GM19328 (cell line): ENCODE results near the gene SLC25A28.

ENCODE experiments used
- ATAC-seq: cut with Tn5 transposase; IDR thresholded peaks from one replicate; pipeline ENCODE4 v1.9.1; 2021; ENCODE audit warnings: mild to moderate bottlenecking, moderate library complexity; ENCODE audit not compliant: unreplicated experiment

Gene SLC25A28, protein sequence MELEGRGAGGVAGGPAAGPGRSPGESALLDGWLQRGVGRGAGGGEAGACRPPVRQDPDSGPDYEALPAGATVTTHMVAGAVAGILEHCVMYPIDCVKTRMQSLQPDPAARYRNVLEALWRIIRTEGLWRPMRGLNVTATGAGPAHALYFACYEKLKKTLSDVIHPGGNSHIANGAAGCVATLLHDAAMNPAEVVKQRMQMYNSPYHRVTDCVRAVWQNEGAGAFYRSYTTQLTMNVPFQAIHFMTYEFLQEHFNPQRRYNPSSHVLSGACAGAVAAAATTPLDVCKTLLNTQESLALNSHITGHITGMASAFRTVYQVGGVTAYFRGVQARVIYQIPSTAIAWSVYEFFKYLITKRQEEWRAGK

DNA sequence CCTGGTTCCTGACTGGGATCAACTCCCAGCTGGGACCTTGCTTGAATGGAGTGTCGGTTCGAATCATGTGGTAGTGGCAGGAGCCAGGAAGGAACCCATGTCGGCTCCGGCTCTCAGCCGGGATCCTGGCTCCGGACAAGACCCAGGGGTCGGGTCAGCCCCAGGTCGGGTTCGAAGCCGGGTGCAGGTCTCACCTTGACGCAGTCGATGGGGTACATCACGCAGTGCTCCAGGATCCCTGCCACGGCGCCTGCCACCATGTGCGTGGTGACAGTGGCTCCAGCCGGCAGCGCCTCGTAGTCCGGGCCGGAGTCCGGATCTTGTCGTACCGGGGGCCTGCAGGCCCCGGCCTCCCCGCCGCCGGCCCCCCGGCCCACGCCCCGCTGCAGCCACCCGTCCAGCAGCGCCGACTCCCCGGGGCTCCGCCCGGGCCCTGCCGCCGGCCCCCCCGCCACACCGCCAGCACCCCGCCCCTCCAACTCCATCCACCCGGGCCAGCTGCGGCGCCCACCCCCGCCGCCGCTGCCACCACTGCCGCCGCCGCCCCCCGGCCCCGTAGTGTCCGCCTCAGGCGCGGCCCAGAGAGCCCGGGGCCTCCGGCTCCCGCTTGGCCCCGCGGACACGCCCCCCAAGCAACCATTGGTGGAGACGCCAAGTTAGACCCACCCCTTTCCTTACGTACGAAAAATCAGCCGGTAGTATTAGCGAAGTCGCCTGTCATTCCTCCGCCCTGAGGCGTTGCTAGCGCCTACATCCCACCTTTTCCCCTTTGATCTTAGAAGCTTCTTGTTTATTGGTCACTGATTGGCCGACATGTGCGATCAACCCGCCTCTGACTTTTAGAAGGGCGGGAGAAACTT, at the start of gene SLC25A28:
Gene SLC25A28 (minus strand): TSS at position 589 of the 860 bp plus-strand sequence. CDS start 104 bp downstream, at position 485.
- ATAC-seq = peak; percentile 81

DNA sequence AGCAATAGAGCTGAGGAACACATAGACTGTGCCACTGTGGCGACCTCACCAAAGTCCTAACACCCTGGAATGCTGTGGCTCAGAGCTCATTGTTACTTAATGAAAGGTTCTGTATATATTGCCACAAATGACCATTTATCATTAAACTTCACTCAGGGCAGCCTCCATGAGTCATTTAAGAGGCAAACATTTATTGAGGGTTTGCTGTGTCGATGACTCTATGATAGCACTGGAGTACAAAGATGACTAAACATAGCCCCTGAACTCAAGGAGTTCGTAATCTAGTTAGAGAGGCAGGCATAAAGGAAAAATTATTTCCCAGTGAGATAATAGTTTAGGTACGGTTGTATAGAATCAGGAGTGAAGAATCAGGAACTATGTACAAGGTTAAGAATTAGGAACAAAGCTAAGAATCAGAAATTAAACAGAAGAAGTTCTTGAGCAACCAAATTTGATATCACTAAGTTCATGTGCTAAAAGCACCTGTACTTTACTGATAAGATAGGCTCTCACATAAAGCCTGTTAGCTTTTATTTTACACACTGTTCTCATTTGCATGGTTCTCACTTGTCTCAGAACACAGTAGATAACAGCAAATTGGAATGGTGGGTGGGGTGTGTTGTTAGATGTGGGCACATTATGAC, 47.0 kb upstream of the SLC25A28 start:
- no peak for ATAC-seq

DNA sequence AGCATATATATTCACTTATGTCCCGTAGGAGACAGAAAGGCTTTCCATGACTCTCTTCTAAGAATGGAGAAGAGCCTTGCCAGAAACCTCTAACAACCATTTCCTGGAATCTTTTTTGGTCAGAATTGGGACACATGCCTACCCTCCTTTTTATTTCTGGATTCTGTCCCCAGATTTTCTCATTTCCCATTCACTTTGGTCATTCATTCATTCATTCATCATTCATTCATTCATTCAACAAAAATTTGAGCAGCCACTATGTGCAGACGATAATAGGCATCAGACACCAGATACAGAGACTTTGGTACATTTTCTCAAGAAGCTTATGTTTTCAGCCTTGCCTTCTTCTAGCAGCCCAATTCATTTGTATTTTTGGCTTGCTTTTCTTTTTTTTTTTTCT, 45.1 kb upstream of the SLC25A28 start:
- ATAC-seq = no peak

DNA sequence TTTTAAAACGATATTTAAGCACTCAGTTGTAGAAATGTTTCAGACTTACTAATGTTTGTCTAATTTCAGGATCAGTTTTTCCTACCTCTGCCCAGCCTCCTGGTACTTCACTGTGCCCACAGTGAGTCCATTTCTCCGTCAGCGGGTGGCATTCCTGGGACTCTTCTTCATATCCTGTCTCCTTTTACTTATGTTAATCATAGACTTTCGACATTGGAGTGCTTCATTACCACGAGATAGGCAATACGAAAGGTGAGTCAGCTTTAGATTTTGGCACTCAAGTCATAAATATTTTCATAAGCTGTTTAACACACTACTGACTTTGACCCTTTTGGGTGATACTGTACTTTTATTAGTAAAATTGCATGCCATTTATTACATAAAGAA, 41.1 kb upstream of the SLC25A28 start:
- no peak for ATAC-seq

DNA sequence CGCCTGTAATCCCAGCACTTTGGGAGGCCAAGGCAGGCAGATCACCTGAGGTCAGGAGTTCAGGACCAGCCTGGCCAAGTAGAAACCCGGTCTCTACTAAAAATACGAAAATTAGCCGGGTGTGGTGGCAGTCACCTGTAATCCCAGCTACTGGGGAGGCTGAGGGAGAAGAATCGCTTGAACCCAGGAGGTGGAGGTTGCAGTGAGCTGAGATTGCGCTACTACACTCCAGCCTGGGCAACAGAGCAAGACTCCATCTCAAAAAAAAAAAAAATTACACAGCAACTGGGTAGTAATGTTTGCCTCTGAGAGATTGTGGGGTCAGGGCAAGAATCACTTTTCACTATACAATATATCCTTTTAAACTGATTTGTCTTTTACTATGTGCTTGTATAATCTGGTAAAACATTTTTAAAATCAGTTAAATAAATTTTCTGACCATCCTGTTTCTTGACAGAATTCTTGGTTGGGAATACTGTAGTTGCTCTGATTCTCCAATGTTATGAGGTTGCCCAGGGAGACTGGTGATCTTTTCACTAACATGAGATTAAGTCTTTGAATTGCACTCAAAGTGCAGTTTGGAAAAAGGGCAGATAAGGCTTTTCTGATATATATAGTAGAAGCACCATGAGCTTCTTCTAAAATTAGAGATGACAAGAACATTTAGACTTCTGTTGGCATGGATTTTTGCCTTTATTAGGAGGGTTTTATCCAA, 40.6 kb upstream of the SLC25A28 start:
- ATAC-seq = no peak

DNA sequence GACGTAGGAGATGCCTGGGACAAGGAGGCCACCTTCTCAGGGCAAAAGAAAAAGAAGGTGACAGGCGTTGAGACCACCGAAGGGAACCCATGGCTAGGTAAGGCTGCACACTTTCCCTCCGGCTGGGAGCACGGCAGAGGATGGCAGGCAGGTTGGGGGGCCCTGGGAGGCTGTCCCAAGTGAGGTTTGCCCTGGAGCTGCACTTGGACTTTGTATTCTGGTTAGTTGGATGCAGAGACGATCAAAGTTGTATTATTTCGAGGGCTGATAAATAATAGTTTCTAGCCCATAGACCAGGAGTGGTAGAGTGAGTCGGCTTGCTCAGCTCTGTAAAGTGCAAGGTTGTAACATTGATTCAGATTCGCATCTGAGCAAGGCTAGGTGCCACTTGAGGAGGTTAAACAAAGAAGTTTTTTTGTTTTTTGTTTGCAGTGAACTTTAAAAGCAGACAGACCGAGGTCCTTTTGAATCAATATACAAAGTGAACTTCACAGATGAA, 39.7 kb upstream of the SLC25A28 start:
- no peak for ATAC-seq

DNA sequence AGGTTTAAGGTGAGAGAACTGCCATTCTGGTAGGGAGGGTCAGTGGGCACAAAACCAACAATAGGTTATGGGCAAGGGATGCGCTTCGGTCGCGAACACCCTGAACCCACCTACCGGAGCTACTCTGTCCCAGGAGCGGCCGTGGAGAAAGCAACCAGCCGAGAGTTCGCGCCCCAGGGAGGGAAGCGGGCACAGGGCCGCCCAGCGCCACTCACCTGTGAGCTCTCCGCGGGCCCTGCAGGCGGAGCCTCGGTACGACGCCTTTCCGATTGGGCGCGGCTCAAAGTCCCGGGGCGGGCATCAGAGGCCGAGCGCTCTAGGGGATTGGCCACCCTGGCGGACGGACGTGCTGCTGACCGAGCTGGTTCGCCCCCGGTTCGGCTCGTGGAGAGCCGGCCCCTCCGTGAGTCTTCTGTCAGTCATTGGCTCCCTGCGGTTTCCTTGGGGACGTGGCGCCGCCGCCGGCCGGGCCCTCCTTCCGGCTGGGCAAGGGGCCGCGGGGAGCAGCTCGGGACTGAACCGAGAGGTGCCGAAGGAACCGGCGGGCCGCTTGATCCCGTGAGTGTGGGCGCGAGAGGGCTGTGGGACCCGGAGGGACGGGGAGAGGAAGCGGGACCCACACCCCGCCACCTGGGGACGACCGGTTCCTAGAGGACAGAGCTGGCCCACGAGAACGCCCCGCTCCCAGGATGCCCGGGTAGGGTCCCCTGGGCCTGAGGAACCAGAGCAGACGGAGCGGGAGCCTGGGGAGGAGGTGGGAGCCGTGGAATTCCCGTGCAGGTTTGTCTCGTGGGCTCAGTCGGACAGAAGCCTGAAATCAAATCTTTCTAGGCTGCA, 39.0 kb upstream of the SLC25A28 start, which contains the start of gene ENTPD7:
Gene ENTPD7 (plus strand): TSS at position 479 of the 837 bp plus-strand sequence. CDS start 448 bp downstream, outside the sequence.
- peak; percentile 100 for ATAC-seq

DNA sequence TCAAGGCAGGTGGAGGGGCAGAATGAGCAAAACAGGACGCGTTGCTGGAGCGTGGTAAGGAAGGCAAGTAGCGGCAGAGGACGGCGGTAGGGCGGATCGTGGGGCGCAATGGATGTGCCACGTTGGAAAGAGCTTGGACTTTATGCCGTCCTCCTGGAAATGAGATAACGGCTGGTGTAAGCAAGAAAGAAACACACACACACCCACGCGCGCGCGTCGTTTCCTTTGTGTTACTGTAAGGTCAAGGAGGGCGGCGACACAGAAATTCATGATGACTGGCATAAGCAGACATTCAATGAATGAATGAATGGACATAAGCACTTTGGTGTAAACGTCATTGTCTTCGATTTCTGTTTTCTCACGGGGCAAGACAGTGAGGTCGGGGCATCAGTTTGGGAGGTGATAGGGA, 38.4 kb upstream of the SLC25A28 start:
- no peak for ATAC-seq

DNA sequence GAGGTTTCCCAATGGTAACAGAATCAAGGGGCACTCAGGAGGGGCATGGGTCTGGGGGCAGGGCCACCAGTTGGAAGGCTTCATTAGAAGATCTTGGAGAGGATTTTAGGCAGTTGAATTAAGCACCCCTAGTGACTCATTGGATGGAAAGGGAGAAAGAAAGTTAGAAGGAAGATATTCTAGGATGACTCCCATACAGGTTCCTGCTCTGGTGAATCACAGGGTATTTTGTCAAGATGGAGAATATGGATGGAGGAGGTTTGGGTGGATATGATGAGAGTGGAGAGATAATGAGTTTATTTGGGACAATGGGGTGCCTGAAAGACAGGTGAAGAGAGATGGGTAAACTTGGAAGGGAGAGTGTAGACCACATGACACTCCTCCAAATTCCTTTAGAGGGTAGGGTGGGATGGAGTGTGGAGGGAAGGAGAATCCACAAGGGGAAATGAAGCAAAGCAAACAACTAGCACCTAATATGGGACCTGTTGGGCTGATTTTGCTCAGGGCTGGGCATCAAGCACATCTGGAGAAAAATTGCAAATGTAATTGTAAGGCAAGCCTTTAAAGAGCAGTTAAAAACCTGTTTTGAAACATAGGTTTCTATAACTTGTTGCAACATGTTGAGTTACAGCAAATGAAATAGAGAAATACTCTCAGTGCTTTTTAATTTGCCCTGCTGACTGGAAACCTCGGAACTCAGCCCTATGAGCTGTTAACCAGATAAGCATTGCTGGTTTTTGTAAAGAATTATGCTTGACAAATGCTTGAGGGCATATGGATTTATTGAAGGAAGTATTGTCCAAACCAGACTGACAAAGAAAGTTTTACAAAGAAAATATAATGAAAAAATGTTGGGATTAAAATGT, 36.2 kb upstream of the SLC25A28 start:
- no peak for ATAC-seq

DNA sequence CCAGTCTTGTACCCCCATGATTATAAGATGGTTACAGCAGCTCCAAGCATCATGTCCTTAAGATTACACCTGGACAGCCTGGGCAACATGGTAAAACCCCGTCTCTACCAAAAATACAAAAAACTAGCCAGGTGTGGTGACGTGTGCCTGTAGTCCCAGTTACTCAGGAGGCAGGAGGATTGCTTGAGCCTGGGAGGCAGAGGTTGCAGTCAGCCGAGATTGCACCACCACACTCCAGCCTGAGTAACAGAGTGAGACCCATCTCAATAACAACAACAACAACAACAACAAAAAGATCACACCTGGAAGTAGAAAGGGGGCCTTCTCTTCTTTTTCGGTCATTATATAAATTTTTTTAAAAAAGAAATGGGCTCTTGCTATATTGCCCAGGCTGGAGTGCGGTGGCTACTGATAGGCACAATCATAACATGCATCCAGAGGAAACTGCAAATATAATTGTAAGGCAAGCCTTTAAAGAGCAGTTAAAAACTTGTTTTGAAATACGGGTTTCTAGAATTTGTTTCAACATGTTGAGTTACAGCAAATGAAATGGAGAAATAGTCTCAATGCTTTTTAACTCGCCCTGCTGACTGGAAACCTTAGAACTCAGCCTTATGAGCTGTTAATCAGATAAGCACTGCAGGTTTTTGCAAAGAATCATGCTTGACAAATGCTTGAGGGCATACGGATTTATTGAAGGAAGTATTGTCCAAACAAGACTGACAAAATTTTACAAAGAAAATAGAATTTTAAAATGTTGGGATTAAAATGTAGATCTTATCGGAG, 34.3 kb upstream of the SLC25A28 start:
- no peak for ATAC-seq

DNA sequence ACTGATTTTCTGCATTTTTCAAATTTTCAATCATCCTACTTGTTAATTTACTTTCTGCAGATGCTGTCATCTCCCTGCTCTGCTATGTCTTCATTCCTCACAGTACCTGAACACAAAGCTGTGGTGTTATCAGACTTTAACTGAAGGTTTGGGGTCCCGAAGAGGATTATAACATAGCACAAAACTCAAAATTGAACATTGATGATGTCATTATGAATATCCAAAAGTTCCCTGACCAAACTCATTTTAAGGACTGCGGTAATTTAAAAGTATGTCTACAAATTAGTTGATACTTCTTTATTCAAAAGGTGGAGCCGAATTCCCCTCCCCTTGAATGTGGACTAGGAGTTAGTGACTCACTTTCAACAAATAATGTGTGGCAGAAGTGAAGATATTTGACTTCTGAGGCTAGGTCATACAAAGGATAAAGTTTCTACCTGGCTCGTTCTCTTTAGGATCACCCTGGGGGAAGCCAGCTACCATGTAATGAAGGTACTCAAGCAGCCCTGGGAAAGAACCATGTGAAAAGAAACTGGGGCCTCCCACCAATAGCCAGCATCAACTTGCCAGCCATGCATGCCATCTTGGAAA, 32.7 kb upstream of the SLC25A28 start:
- no peak for ATAC-seq

DNA sequence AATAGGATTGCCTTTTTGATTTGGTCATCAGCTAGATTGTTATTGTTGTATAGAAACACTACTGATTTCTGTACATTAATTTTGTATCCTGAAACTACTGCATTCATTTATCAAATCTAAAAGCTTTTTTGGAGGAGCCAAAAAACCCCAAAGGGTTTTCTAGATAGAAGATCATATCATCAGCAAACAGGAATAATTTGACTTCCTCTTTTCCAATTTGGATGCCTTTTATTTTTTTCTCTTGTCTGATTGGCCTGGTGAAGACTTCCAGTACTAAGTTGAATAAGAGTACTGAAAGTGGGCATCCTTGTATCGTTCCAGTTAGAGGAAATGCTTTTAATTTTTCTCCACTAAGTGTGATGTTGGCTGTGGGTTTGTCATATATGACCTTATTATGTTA, 28.5 kb upstream of the SLC25A28 start:
- ATAC-seq = no peak

DNA sequence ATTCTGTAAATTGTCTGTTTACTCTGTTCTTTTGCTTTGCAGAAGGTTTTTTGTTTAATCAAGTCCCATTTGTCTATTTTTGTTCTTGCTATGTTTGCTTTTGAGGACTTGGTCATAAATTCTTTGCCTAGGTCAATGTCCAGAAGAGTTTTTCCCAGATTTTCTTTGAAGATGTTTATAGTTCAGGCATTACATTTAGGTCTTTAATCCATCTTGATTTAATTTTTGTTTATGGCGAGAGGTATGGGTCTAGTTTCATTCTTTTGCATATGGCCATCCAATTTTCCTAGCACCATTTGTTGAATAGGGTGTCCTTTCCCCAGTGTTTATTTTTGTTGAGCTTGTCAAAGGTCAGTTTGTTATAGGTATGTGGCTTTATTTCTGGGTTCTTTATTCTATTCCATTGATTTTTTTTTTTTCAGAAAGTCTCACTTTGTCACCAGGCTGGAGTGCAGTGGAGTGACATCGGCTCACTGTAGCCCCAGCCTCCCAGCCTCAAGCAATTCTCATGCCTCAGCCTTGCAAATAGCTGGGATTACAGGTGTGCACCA, 27.4 kb upstream of the SLC25A28 start:
- ATAC-seq = no peak

DNA sequence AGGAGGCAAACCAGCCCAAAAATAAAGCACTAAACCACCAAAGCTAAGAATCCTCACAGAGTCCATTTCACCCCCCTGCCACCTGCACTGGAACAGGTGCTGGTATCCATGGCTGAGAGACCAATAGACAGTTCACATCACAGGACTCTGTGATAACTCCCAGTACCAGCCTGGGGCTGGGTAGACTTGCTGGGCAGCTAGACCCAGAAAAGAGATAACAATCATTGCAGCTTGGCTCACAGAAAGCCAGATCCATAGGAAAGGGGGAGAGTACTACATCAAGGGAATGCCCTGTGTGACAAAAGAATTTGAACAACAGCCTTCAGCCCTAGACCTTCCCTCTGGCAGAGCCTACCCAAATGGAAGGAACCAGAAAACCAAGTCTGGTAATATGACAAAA, 13.6 kb upstream of the SLC25A28 start:
- ATAC-seq = no peak

DNA sequence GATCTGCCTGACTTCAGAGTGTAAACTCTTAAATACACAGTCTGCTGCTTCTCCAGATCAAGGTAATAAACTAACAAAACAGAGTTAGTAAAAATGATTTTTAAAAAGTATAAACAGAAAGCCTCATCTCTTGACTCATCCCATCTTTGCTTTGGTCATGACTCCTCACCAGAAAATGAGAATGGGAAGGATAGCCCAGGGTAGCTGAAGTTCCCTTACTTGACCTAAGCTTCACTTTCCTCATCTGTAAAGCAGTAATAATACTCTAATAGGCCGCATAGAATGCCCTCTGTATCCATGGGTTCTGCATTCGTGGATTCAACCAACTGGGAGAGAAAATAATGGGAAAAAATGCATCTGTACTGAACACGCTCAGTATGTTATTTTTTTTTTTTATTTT, 11.3 kb upstream of the SLC25A28 start:
- ATAC-seq = no peak

DNA sequence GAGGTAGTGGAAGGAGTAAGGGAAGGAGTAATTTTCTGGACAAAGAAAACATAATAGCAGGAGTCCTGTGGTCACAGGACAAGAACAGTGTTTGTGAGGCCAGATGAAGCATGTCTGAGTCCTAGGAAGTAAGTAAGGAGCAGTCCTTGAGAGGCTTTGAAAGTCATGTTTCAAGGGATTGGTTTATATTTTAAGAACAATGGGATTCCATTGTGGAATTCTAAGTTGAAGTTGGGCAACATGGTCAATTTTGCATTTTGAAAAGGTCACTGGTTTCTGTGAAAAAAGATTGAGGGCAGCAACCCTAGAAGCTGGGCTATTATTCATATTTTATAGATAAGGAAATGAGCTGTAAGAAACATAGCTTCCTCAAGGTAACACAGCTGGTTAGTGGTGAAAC, 10.8 kb upstream of the SLC25A28 start:
- ATAC-seq = no peak

DNA sequence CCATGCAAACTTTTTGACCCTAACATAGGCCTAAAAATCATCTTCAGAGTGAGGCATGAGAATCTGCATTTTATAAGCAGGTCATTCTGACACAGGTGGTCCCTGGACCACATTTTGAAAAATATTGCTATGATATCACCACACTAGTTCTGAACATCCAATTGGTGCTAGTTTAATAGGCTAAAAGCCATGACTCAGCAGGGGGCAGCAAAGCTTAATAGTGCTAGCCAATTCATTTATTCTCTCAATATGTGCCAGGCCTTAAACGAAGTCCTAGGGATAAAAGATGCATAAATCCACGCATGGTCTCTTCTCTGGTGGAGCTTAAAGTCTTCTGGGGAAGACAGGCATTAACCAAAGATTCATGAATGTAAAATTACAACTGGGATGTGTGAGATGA, 10.2 kb upstream of the SLC25A28 start:
- no peak for ATAC-seq
